Endothelial cell of umbilical vein (primary cell): ENCODE measurements around the gene FSTL4. TPM values are rescaled to one million over a fixed set of nuclear protein-coding genes. Genes with fewer than 3 reads are reported as not detected.

ENCODE experiments used
- BruUV-seq: library from RNA; stranded (reverse); fragments of 400-500 nt; replicated peaks from 2 replicates; lab custom pipeline; 2021; lab: Mats Ljungman, UMichigan
- CTCF ChIA-PET: fragments of 300-600, 350-600 bp; sonication (Branson Sonifier 250); formaldehyde crosslinking; loops from one replicate; lab custom pipeline; 2021; ENCODE audit warnings: antibody characterized with exemption, inconsistent platforms; lab: Charles Lee
- POLR2A ChIA-PET: fragments of 300-600, 350-600 bp; sonication (Branson Sonifier 250); formaldehyde crosslinking; loops from one replicate; lab custom pipeline; 2021; ENCODE audit warnings: antibody characterized with exemption, inconsistent platforms; lab: Charles Lee
- DNase-seq: peaks from one replicate; pipeline ENCODE4 v3.0.0-alpha.2; 2011; ENCODE audit warnings: low read depth, low spot score
- FAIRE-seq: peaks from 2 replicates; lab custom pipeline; 2011; peaks lifted over from hg19 to GRCh38; lab: Jason Lieb, UNC
- H2AFZ ChIP-seq: 2 replicates; pipeline ENCODE4 v1.6.0; 2012; ENCODE audit warnings: low read depth, low read length, control low read depth, inconsistent platforms
- H3K27ac ChIP-seq: 2 replicates; pipeline ENCODE4 v1.5.1; 2011; ENCODE audit warnings: low read depth, mild to moderate bottlenecking, control low read depth, low read length, moderate library complexity; ENCODE audit not compliant: insufficient read depth
- H3K27me3 ChIP-seq, 2 experiments: 2 replicates each; pipeline versions ENCODE4 v1.6.0 to v1.6.1; 2011; ENCODE audit warnings: low read length in 2 of 2, mixed read lengths in 1 of 2; ENCODE audit not compliant: control insufficient read depth in 2 of 2, insufficient read depth in 2 of 2
- H3K36me3 ChIP-seq, 2 experiments: 2 replicates in 1 of 2; 3 replicates in 1 of 2; pipeline ENCODE4 v1.5.1; 2011; ENCODE audit warnings: low read length in 2 of 2, mild to moderate bottlenecking in 1 of 2, moderate library complexity in 1 of 2; ENCODE audit not compliant: control insufficient read depth in 2 of 2, insufficient read depth in 2 of 2; ENCODE audit errors: extremely low read depth in 1 of 2
- H3K4me1 ChIP-seq: 3 replicates; pipeline ENCODE4 v1.5.1; 2011; ENCODE audit warnings: mild to moderate bottlenecking, low read length; ENCODE audit not compliant: control insufficient read depth, insufficient read depth; ENCODE audit errors: extremely low read depth
- H3K4me2 ChIP-seq: 2 replicates; pipeline ENCODE4 v1.6.1; 2011; ENCODE audit warnings: low read length, control low read depth, mixed read lengths; ENCODE audit not compliant: insufficient read depth
- H3K4me3 ChIP-seq, 3 experiments: fragments of 200-600 bp in 1 of 3; sonication (generic), shearing (Covaris generic) in 1 of 3; replicated peaks in 1 of 3; 2 replicates each; pipeline ENCODE4 v1.5.1; 2011 to 2016; ENCODE audit warnings: control low read depth in 3 of 3, low read length in 3 of 3, mild to moderate bottlenecking in 2 of 3, inconsistent platforms in 1 of 3, low read depth in 1 of 3, moderate library complexity in 1 of 3; ENCODE audit not compliant: insufficient read depth in 1 of 3
- H3K79me2 ChIP-seq: 2 replicates; pipeline ENCODE4 v1.6.0; 2012; ENCODE audit warnings: low read length, inconsistent platforms; ENCODE audit not compliant: control insufficient read depth, insufficient read depth
- H3K9ac ChIP-seq: replicated peaks from 2 replicates; pipeline ENCODE3; 2011; ENCODE audit warnings: low read length, control low read depth; ENCODE audit not compliant: insufficient read depth; ENCODE audit errors: extremely low read depth
- H3K9me1 ChIP-seq: replicated peaks from 3 replicates; pipeline ENCODE4 v1.6.0; 2011; ENCODE audit warnings: mild to moderate bottlenecking, low read length; ENCODE audit not compliant: control insufficient read depth, insufficient read depth; ENCODE audit errors: extremely low read depth
- H3K9me3 ChIP-seq: replicated peaks from 2 replicates; pipeline ENCODE4 v1.5.1; 2012; ENCODE audit warnings: low read length, inconsistent platforms; ENCODE audit not compliant: control insufficient read depth, insufficient read depth
- H4K20me1 ChIP-seq: replicated peaks from 2 replicates; pipeline ENCODE3; 2011; ENCODE audit warnings: mild to moderate bottlenecking, low read length; ENCODE audit not compliant: control insufficient read depth, insufficient read depth; ENCODE audit errors: extremely low read depth
- FOS ChIP-seq: IDR thresholded peaks from 2 replicates; pipeline ENCODE4 v1.6.1; 2011; ENCODE audit warnings: mild to moderate bottlenecking, low read length, moderate library complexity, borderline replicate concordance; ENCODE audit not compliant: insufficient read depth
- GATA2 ChIP-seq: IDR thresholded peaks from 2 replicates; pipeline ENCODE4 v1.7.0; 2011; ENCODE audit warnings: low read depth, mild to moderate bottlenecking, moderate library complexity, mixed read lengths, low read length; ENCODE audit not compliant: insufficient read length, insufficient read depth
- JUN ChIP-seq: IDR thresholded peaks from 2 replicates; pipeline ENCODE4 v1.6.1; 2011; ENCODE audit warnings: borderline replicate concordance, low read depth; ENCODE audit not compliant: insufficient read length, insufficient read depth
- POLR2A ChIP-seq: IDR thresholded peaks from 2 replicates; pipeline ENCODE4 v1.6.1; 2012; ENCODE audit warnings: low read depth, mild to moderate bottlenecking, control low read depth, low read length
- POLR2AphosphoS5 ChIP-seq: IDR thresholded peaks from 2 replicates; pipeline ENCODE4 v1.6.1; 2012; ENCODE audit warnings: low read depth, mild to moderate bottlenecking, control low read depth, low read length, moderate library complexity; ENCODE audit not compliant: insufficient read depth
- dilution Hi-C: fragments of 300-500 bp; cut with MboI; formaldehyde crosslinking; loops from one replicate; pipeline ENCODE4 v1.15.0; 2019; ENCODE audit warnings: low sequenced_read_pairs; ENCODE audit not compliant: extremely low pct_ligation_motif_present
- intact Hi-C: fragments of 100-400 bp; cut with micrococcal nuclease; formaldehyde crosslinking; loops from one replicate; pipeline ENCODE4 v1.10.0; 2022
- polyA plus RNA-seq, 4 experiments: library from polyadenylated mRNA; depleted of rRNA in 3 of 4; stranded (reverse) in 3 of 4; unstranded in 1 of 4; fragments of >200 nt; gene quantifications; 2 replicates each; pipeline versions ENCODE4 v1.2.1 to v1.2.3, GENCODE V29; 2011 to 2012; ENCODE audit warnings: missing spikeins in 1 of 4
- total RNA-seq: library from RNA; stranded (reverse); gene quantifications from 2 replicates; pipeline ENCODE4 v1.2.3, GENCODE V29; 2021
- TF ChIP-seq, protein P1 (sequence below), 2 donors: IDR thresholded peaks; 1 replicate in 1 of 2; 2 replicates in 1 of 2; pipeline ENCODE4 v1.5.1; 2011; ENCODE audit warnings: low read length in 2 of 2, mild to moderate bottlenecking in 2 of 2, moderate library complexity in 2 of 2, control low read depth in 1 of 2, inconsistent platforms in 1 of 2, low read depth in 1 of 2; ENCODE audit not compliant: insufficient read depth in 1 of 2; ENCODE audit errors: extremely low read depth in 1 of 2
- TF ChIP-seq, protein P2 (sequence below): IDR thresholded peaks from 2 replicates; pipeline ENCODE4 v1.6.1; 2011; ENCODE audit not compliant: insufficient read depth, insufficient read length

The FSTL4 gene
- total and polyA plus RNA-seq, 2 donors (not counting 3 experiments of a cell fraction or from before 2014, with no cell fraction given): 0.18 TPM; not detected in 1

DNA sequence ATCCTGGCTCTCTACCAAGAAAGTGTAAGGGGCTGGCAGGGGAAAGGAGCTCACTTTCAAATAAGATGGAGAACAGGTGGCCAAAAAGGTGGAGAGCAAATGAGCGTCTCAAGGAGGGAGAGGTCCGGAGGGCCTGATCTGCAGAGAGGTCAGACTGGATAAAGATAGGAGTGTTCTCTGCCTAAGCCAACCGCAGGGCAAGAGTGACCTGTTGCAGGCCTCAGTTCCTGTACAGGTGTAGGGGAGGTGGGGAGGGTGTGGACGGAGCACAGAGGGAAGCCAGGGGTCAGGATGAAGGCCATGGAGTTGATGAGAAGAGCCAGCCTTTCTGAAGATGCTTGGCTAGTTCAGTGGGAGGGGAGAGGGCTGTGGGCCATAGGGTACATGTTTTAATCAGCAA lies 320.8 kb downstream of the FSTL4 start:
- Histone ChIP-seq H3K4me3 (no peak overlapping the region), H3K27me3 (no peaks in the 10 kb centered on the region), H2AFZ (no peak overlapping the region), H3K36me3 (no peaks in the 10 kb centered on the region), H3K27ac (no peak overlapping the region), H3K9me1 (no peaks in the 10 kb centered on the region), H3K4me2 (no peak overlapping the region), H3K9ac (no peak overlapping the region), H4K20me1 (no peaks in the 10 kb centered on the region), H3K4me1 (no peaks in the 10 kb centered on the region), H3K79me2 (no peaks in the 10 kb centered on the region), H3K9me3 (no peaks in the 10 kb centered on the region)
- dilution Hi-C loops (no loop called here), intact Hi-C loops (no loop called here)
- ChIA-PET CTCF (no interaction called here), POLR2A (no interaction called here)
- no peak for TF ChIP-seq JUN
- TF ChIP-seq POLR2A: no peak
- no peak for DNase-seq
- BruUV-seq: no TSS peak
- no peak for FAIRE-seq

GRCh38 chr5:133290669-133291240 lies 321.6 kb downstream of the FSTL4 start:
- H3K9me1 ChIP-seq: no peaks in the 10 kb centered on the region
- H4K20me1 ChIP-seq: no peaks in the 10 kb centered on the region
- H3K79me2 ChIP-seq: no peaks in the 10 kb centered on the region
- ChIA-PET POLR2A (no interaction called here), CTCF (interaction anchor here (6.1 kb wide), 1 partner anchor 179 kb away, joined by 131 read pairs; no protein-coding TSS in a partner anchor)
- no peaks in the 10 kb centered on the region for H3K36me3 ChIP-seq
- no peaks in the 10 kb centered on the region for H3K27me3 ChIP-seq
- H3K4me2 ChIP-seq: no peak overlapping the region
- TF ChIP-seq JUN: no peak
- no peak for TF ChIP-seq GATA2
- no peak for TF ChIP-seq POLR2AphosphoS5
- TF ChIP-seq POLR2A: no peak
- TF ChIP-seq, protein P1, sequence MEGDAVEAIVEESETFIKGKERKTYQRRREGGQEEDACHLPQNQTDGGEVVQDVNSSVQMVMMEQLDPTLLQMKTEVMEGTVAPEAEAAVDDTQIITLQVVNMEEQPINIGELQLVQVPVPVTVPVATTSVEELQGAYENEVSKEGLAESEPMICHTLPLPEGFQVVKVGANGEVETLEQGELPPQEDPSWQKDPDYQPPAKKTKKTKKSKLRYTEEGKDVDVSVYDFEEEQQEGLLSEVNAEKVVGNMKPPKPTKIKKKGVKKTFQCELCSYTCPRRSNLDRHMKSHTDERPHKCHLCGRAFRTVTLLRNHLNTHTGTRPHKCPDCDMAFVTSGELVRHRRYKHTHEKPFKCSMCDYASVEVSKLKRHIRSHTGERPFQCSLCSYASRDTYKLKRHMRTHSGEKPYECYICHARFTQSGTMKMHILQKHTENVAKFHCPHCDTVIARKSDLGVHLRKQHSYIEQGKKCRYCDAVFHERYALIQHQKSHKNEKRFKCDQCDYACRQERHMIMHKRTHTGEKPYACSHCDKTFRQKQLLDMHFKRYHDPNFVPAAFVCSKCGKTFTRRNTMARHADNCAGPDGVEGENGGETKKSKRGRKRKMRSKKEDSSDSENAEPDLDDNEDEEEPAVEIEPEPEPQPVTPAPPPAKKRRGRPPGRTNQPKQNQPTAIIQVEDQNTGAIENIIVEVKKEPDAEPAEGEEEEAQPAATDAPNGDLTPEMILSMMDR (IDR thresholded peaks at IDR 0.05; ENCODE audit: extremely low read depth in 1 of 2, insufficient read depth in 1 of 2, low read depth in 1 of 2, low read length in 2 of 2): no peak
- no peak for TF ChIP-seq FOS
- TF ChIP-seq, protein P2, sequence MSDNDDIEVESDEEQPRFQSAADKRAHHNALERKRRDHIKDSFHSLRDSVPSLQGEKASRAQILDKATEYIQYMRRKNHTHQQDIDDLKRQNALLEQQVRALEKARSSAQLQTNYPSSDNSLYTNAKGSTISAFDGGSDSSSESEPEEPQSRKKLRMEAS: no peak
- BruUV-seq: no TSS peak
- H3K9me3 ChIP-seq: no peaks in the 10 kb centered on the region
- H3K27ac ChIP-seq: no peak overlapping the region
- no peak overlapping the region for H3K4me3 ChIP-seq
- no peak overlapping the region for H2AFZ ChIP-seq
- intact Hi-C loops (no loop called here), dilution Hi-C loops (no loop called here)
- no peak overlapping the region for H3K9ac ChIP-seq
- FAIRE-seq (no peak), DNase-seq (no peak)
- H3K4me1 ChIP-seq: no peaks in the 10 kb centered on the region
